ENCODE data around the gene PBX1.
A peak's percentile ranks its signal among the peaks of the same experiment; 100 is the strongest.

The PBX1 gene

GRCh38 chr1:164617377-164618201 is 58.6 kb downstream of the PBX1 start:
- H3K27ac ChIP-seq (ENCODE audit: low read length) = peak overlapping the region; percentile 75; the same call in 1 of the 2 replicates

DNA sequence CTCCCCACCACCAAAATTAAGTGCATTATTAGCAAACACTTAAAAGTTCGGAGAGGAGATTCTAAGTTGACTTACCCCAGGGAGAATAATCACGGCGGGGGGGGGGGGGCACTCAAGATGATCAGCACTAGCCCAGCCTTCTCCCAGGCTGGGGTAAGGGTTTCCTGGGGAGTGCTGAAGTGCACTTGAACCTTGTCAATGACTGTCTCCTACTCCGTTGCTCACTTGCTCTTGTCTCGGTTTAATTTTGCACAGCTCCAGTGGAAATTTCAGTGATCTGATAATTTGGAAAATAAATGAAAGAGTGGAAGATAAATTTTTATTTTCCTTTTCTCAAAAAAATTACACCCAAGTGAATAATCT is 59.2 kb downstream of the PBX1 start:
- Histone ChIP-seq H3K79me2 (ENCODE audit: low read length) (peaks cover 7% of the 10 kb centered on the region; the same call in 1 of the 2 replicates), H3F3A (ENCODE audit: insufficient read depth, low read length) (peaks cover 23% of the 10 kb centered on the region), H3K9me3 (replicated peaks; ENCODE audit: insufficient read depth, low read length) (no peaks in the 10 kb centered on the region), H3K36me3 (replicated peaks; ENCODE audit: insufficient read depth, low read length) (no peaks in the 10 kb centered on the region), H3K4me3 (ENCODE audit: low read length) (0 out of 2 replicates have a peak overlapping the region, but pooled peaks have one; percentile 23), H3K4me1 (ENCODE audit: low read length) (peaks cover 57% of the 10 kb centered on the region), H3K9me2 (replicated peaks; ENCODE audit: insufficient read depth, low read length) (no peaks in the 10 kb centered on the region), H3K27me3 (replicated peaks; ENCODE audit: insufficient read depth, low read length) (no peaks in the 10 kb centered on the region), H3K9ac (ENCODE audit: low read length) (peak overlapping the region; percentile 37; the same call in 1 of the 2 replicates), H3K4me2 (ENCODE audit: low read depth, low read length) (peak overlapping the region; percentile 79), H3K27ac (ENCODE audit: low read length) (peak overlapping the region; percentile 75; the same call in 1 of the 2 replicates), H2AFZ (ENCODE audit: low read length) (no peak overlapping the region), H4K20me1 (ENCODE audit: insufficient read depth, low read length) (no peaks in the 10 kb centered on the region)
- no peak for DNase-seq
- TF ChIP-seq EZH2phosphoT487 (IDR thresholded peaks at IDR 0.05; ENCODE audit: low read length) (no peak), EZH2 (optimal IDR thresholded peaks at IDR 0.05; ENCODE audit: low read depth, low read length) (no peak)
- TF ChIP-seq, protein P1, sequence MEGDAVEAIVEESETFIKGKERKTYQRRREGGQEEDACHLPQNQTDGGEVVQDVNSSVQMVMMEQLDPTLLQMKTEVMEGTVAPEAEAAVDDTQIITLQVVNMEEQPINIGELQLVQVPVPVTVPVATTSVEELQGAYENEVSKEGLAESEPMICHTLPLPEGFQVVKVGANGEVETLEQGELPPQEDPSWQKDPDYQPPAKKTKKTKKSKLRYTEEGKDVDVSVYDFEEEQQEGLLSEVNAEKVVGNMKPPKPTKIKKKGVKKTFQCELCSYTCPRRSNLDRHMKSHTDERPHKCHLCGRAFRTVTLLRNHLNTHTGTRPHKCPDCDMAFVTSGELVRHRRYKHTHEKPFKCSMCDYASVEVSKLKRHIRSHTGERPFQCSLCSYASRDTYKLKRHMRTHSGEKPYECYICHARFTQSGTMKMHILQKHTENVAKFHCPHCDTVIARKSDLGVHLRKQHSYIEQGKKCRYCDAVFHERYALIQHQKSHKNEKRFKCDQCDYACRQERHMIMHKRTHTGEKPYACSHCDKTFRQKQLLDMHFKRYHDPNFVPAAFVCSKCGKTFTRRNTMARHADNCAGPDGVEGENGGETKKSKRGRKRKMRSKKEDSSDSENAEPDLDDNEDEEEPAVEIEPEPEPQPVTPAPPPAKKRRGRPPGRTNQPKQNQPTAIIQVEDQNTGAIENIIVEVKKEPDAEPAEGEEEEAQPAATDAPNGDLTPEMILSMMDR (IDR thresholded peaks at IDR 0.05; ENCODE audit: low read length) = no peak

More at GRCh38 chr1:164617377-164618201, 58.6 kb downstream of the PBX1 start:
- no peaks in the 10 kb centered on the region for H3K9me3 ChIP-seq (replicated peaks; ENCODE audit: insufficient read depth, low read length)
- H3K4me2 ChIP-seq (ENCODE audit: low read depth, low read length) = peak overlapping the region; percentile 79
- H3K9ac ChIP-seq (ENCODE audit: low read length) = no peak overlapping the region
- no peaks in the 10 kb centered on the region for H4K20me1 ChIP-seq (ENCODE audit: insufficient read depth, low read length)
- H2AFZ ChIP-seq (ENCODE audit: low read length) = no peak overlapping the region
- H3K4me1 ChIP-seq (ENCODE audit: low read length) = peaks cover 60% of the 10 kb centered on the region
- peak; percentile 84 for DNase-seq
- peaks cover 23% of the 10 kb centered on the region for H3F3A ChIP-seq (ENCODE audit: insufficient read depth, low read length)
- H3K27me3 ChIP-seq (replicated peaks; ENCODE audit: insufficient read depth, low read length) = no peaks in the 10 kb centered on the region
- H3K9me2 ChIP-seq (replicated peaks; ENCODE audit: insufficient read depth, low read length) = no peaks in the 10 kb centered on the region
- no peak overlapping the region for H3K4me3 ChIP-seq (ENCODE audit: low read length)
- TF ChIP-seq, protein P1 (IDR thresholded peaks at IDR 0.05; ENCODE audit: low read length) = peak; percentile 92
- TF ChIP-seq EZH2 (optimal IDR thresholded peaks at IDR 0.05; ENCODE audit: low read depth, low read length) (no peak), EZH2phosphoT487 (IDR thresholded peaks at IDR 0.05; ENCODE audit: low read length) (no peak)
- H3K79me2 ChIP-seq (ENCODE audit: low read length) = peaks cover 7% of the 10 kb centered on the region; the same call in 1 of the 2 replicates
- H3K36me3 ChIP-seq (replicated peaks; ENCODE audit: insufficient read depth, low read length) = no peaks in the 10 kb centered on the region

DNA sequence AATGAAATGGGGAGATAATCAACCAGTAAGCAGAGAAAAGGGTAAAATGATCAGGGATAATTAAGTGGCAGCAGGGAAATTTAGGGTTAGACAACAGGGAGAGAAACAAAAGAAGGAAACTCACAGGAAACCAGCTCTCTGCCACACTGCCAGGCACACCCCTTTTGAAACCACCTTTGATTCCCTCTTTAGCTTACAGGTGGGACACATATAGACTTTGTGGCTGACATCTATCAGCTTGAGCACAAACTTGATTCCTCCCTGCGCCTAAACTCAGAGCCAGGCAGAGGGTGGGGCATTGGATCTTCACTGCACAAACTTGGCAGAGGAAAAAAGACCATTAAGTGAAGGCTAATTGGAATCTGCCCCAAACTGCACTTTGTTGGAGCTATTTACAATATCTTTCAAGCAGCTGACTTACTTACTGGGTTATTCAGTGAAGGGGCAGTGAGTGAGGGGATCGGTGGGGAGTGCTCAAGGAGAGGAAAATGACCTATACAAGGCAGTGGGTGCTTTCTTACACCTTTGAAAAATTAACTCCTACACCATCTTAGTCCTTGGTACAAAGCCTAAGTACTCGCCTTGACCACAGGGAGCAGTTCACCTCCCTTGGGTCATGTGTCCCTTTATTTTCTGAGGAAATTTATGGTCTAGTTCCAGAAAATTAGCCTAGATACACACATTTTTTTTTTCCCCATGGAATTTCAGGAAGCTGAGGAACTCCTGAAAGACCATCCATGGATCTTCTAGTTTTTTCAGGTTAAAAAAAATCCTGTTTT is 60.2 kb downstream of the PBX1 start:
- H3K4me3 ChIP-seq (ENCODE audit: low read length) = peak overlapping the region; percentile 23
- no peaks in the 10 kb centered on the region for H3K9me3 ChIP-seq (replicated peaks; ENCODE audit: insufficient read depth, low read length)
- H3K27me3 ChIP-seq (replicated peaks; ENCODE audit: insufficient read depth, low read length) = no peaks in the 10 kb centered on the region
- peaks cover 4% of the 10 kb centered on the region; the same call in 1 of the 2 replicates for H3K79me2 ChIP-seq (ENCODE audit: low read length)
- H3K4me1 ChIP-seq (ENCODE audit: low read length) = peaks cover 48% of the 10 kb centered on the region
- peak overlapping the region; percentile 37; the same call in 1 of the 2 replicates for H3K9ac ChIP-seq (ENCODE audit: low read length)
- H3K9me2 ChIP-seq (replicated peaks; ENCODE audit: insufficient read depth, low read length) = no peaks in the 10 kb centered on the region
- TF ChIP-seq, protein P1 (IDR thresholded peaks at IDR 0.05; ENCODE audit: low read length) = peak; percentile 23; the same call in 1 of the 2 replicates
- no peak for TF ChIP-seq EZH2phosphoT487 (IDR thresholded peaks at IDR 0.05; ENCODE audit: low read length)
- H3F3A ChIP-seq (ENCODE audit: insufficient read depth, low read length) = peaks cover 18% of the 10 kb centered on the region
- H3K4me2 ChIP-seq (ENCODE audit: low read depth, low read length) = peak overlapping the region; percentile 79
- H3K36me3 ChIP-seq (replicated peaks; ENCODE audit: insufficient read depth, low read length) = no peaks in the 10 kb centered on the region
- no peaks in the 10 kb centered on the region for H4K20me1 ChIP-seq (ENCODE audit: insufficient read depth, low read length)
- H2AFZ ChIP-seq (ENCODE audit: low read length) = peak overlapping the region; percentile 20
- DNase-seq = peak; percentile 77
- H3K27ac ChIP-seq (ENCODE audit: low read length) = peak overlapping the region; percentile 75; the same call in 1 of the 2 replicates
